Measurements from ENCODE around the gene TEX14.
"Not testable (repeated sequence)": the region's sequence is repeated elsewhere in the genome, so short reads cannot be mapped to it uniquely, and the experiment has no call there.

The TEX14 gene

GRCh38 chr17:58690033-58690432 is 1.8 kb downstream of the TEX14 start:
- not testable (repeated sequence) for DNase-seq

- no peak for DNase-seq
Observed at GRCh38 chr17:58688521-58688920, 3.3 kb downstream of the TEX14 start.

- no peak for DNase-seq
Observed at GRCh38 chr17:58686980-58687379, 4.9 kb downstream of the TEX14 start.

GRCh38 chr17:58684462-58684861 is 7.4 kb downstream of the TEX14 start:
- DNase-seq = not testable (repeated sequence)

GRCh38 chr17:58684003-58684402 is 7.8 kb downstream of the TEX14 start:
- no peak for DNase-seq

- no peak for DNase-seq
Observed at GRCh38 chr17:58680038-58680369, 11.8 kb downstream of the TEX14 start.

GRCh38 chr17:58679263-58680037 is 12.4 kb downstream of the TEX14 start:
- DNase-seq = no peak

GRCh38 chr17:58678287-58678686 is 13.6 kb downstream of the TEX14 start:
- DNase-seq = not testable (repeated sequence)

- DNase-seq = no peak
Observed at GRCh38 chr17:58677194-58677880, 14.5 kb downstream of the TEX14 start.

- DNase-seq = no peak
Observed at GRCh38 chr17:58671969-58672368, 19.9 kb downstream of the TEX14 start.

GRCh38 chr17:58669853-58670252 is 22.0 kb downstream of the TEX14 start:
- DNase-seq = no peak

GRCh38 chr17:58668598-58668935 is 23.3 kb downstream of the TEX14 start:
- no peak for DNase-seq

- no peak for DNase-seq
Observed at GRCh38 chr17:58667934-58668597, 23.8 kb downstream of the TEX14 start.

GRCh38 chr17:58666858-58667267 is 25.0 kb downstream of the TEX14 start:
- DNase-seq = peak in 3 of 6 experiments; percentile 10 to 35 (median 13)

GRCh38 chr17:58665946-58666857 is 25.6 kb downstream of the TEX14 start:
- no peak for DNase-seq

- DNase-seq = no peak
Observed at GRCh38 chr17:58664302-58664701, 27.5 kb downstream of the TEX14 start.

- no peak for DNase-seq
Observed at GRCh38 chr17:58661499-58661898, 30.3 kb downstream of the TEX14 start.

- DNase-seq = no peak
Observed at GRCh38 chr17:58660621-58661020, 31.2 kb downstream of the TEX14 start.

- DNase-seq = not testable (repeated sequence)
Observed at GRCh38 chr17:58659714-58660084, 32.1 kb downstream of the TEX14 start.

GRCh38 chr17:58658804-58659713 is 32.8 kb downstream of the TEX14 start:
- peak; percentile 59 to 89 (median 76) for DNase-seq

- peak in 1 of 6 experiments; percentile 3 for DNase-seq
Observed at GRCh38 chr17:58657962-58658803, 33.7 kb downstream of the TEX14 start.
